HG03575 (cell line): ENCODE data around the gene ACOT4.
"Not testable (repeated sequence)": the region's sequence is repeated elsewhere in the genome, so short reads cannot be mapped to it uniquely, and the experiment has no call there.

Experiments used
- ATAC-seq: cut with Tn5 transposase; IDR thresholded peaks from one replicate; pipeline ENCODE4 v1.9.1; 2021; ENCODE audit not compliant: unreplicated experiment, insufficient number of reproducible peaks, low FRiP score; ENCODE audit errors: extremely low read depth

Gene ACOT4

GRCh38 chr14:73574251-73574650, 17.4 kb upstream of the ACOT4 start:
- ATAC-seq = not testable (repeated sequence)

- ATAC-seq = no peak
Observed at GRCh38 chr14:73576391-73576790, 15.3 kb upstream of the ACOT4 start.

GRCh38 chr14:73577214-73577613, 14.5 kb upstream of the ACOT4 start:
- ATAC-seq = not testable (repeated sequence)

GRCh38 chr14:73582102-73582979, 9.3 kb upstream of the ACOT4 start:
- ATAC-seq = not testable (repeated sequence)

- ATAC-seq = no peak
Observed at GRCh38 chr14:73588695-73589094, 3.0 kb upstream of the ACOT4 start.

GRCh38 chr14:73589116-73589515, 2.6 kb upstream of the ACOT4 start:
- ATAC-seq = no peak

GRCh38 chr14:73590673-73591004, 1.0 kb upstream of the ACOT4 start:
- not testable (repeated sequence) for ATAC-seq

- no peak for ATAC-seq
Observed at GRCh38 chr14:73594491-73594890, 2.8 kb downstream of the ACOT4 start.

- ATAC-seq = no peak
Observed at GRCh38 chr14:73599499-73599898, 7.8 kb downstream of the ACOT4 start.

GRCh38 chr14:73602994-73603393, 11.3 kb downstream of the ACOT4 start:
- no peak for ATAC-seq

GRCh38 chr14:73606271-73606670, 14.6 kb downstream of the ACOT4 start:
- no peak for ATAC-seq

GRCh38 chr14:73607241-73607640, 15.6 kb downstream of the ACOT4 start:
- no peak for ATAC-seq

GRCh38 chr14:73610687-73611086, 19.0 kb downstream of the ACOT4 start:
- ATAC-seq = no peak

GRCh38 chr14:73612339-73613045, 20.8 kb downstream of the ACOT4 start, which contains the start of gene ACOT6:
Gene ACOT6 (plus strand): TSS chr14:73612517. CDS start chr14:73612572, 55 bp downstream.
- no peak for ATAC-seq

- no peak for ATAC-seq
Observed at GRCh38 chr14:73613046-73613383, 21.3 kb downstream of the ACOT4 start.

- ATAC-seq = no peak
Observed at GRCh38 chr14:73613419-73613963, 21.8 kb downstream of the ACOT4 start.

- ATAC-seq = no peak
Observed at GRCh38 chr14:73616831-73617230, 25.2 kb downstream of the ACOT4 start.

GRCh38 chr14:73619524-73619923, 27.9 kb downstream of the ACOT4 start:
- no peak for ATAC-seq

GRCh38 chr14:73620268-73620667, 28.6 kb downstream of the ACOT4 start:
- no peak for ATAC-seq

GRCh38 chr14:73623504-73624054, 31.9 kb downstream of the ACOT4 start:
- no peak for ATAC-seq
